ENCODE data around the gene OTUD5.

Gene OTUD5

GRCh38 chrX:48919360-48919841 lies 38.0 kb downstream of the OTUD5 start:
- Histone ChIP-seq H3K27ac (ENCODE audit: low read depth, low read length) (peak overlapping the region; percentile 98), H3K9ac (ENCODE audit: low read depth, low read length) (peak overlapping the region; percentile 69), H3K36me3 (ENCODE audit: control insufficient read depth, insufficient read depth, low read length) (peaks cover 35% of the 10 kb centered on the region), H3K4me3 (ENCODE audit: low read depth, low read length) (peak overlapping the region; percentile 84), H3K9me3 (ENCODE audit: control insufficient read depth, insufficient read depth, low read length) (peaks cover 17% of the 10 kb centered on the region), H3K27me3 (ENCODE audit: control insufficient read depth, insufficient read depth, low read length) (no peaks in the 10 kb centered on the region), H3K4me1 (ENCODE audit: control insufficient read depth, insufficient read depth, low read length) (peaks cover 13% of the 10 kb centered on the region)

GRCh38 chrX:48918643-48919340 lies 38.6 kb downstream of the OTUD5 start, which contains the start of gene PIM2:
PIM2 (minus strand) TSS chrX:48919024; CDS start chrX:48918834, 190 bp downstream.
- Histone ChIP-seq H3K9me3 (ENCODE audit: control insufficient read depth, insufficient read depth, low read length) (peaks cover 14% of the 10 kb centered on the region), H3K4me3 (ENCODE audit: low read depth, low read length) (peak within 1 kb of the TSS; percentile 84), H3K27ac (ENCODE audit: low read depth, low read length) (peak within 1 kb of the TSS; percentile 98), H3K4me1 (ENCODE audit: control insufficient read depth, insufficient read depth, low read length) (peaks cover 16% of the 10 kb centered on the region), H3K27me3 (ENCODE audit: control insufficient read depth, insufficient read depth, low read length) (no peaks in the 10 kb centered on the region), H3K9ac (ENCODE audit: low read depth, low read length) (peak within 1 kb of the TSS; percentile 75), H3K36me3 (ENCODE audit: control insufficient read depth, insufficient read depth, low read length) (peaks cover 35% of the 10 kb centered on the region)

GRCh38 chrX:48918301-48918642 lies 39.1 kb downstream of the OTUD5 start:
- peaks cover 35% of the 10 kb centered on the region for H3K36me3 ChIP-seq (ENCODE audit: control insufficient read depth, insufficient read depth, low read length)
- no peaks in the 10 kb centered on the region for H3K27me3 ChIP-seq (ENCODE audit: control insufficient read depth, insufficient read depth, low read length)
- H3K27ac ChIP-seq (ENCODE audit: low read depth, low read length): peak overlapping the region; percentile 84
- peak overlapping the region; percentile 75 for H3K9ac ChIP-seq (ENCODE audit: low read depth, low read length)
- H3K4me1 ChIP-seq (ENCODE audit: control insufficient read depth, insufficient read depth, low read length): peaks cover 21% of the 10 kb centered on the region
- H3K4me3 ChIP-seq (ENCODE audit: low read depth, low read length): peak overlapping the region; percentile 84
- H3K9me3 ChIP-seq (ENCODE audit: control insufficient read depth, insufficient read depth, low read length): peaks cover 18% of the 10 kb centered on the region

GRCh38 chrX:48917139-48918001 lies 40.0 kb downstream of the OTUD5 start:
- Histone ChIP-seq H3K4me1 (ENCODE audit: control insufficient read depth, insufficient read depth, low read length) (peaks cover 25% of the 10 kb centered on the region), H3K4me3 (ENCODE audit: low read depth, low read length) (peak overlapping the region; percentile 84), H3K9me3 (ENCODE audit: control insufficient read depth, insufficient read depth, low read length) (peaks cover 21% of the 10 kb centered on the region), H3K36me3 (ENCODE audit: control insufficient read depth, insufficient read depth, low read length) (peaks cover 41% of the 10 kb centered on the region), H3K27ac (ENCODE audit: low read depth, low read length) (no peak overlapping the region), H3K9ac (ENCODE audit: low read depth, low read length) (peak overlapping the region; percentile 60), H3K27me3 (ENCODE audit: control insufficient read depth, insufficient read depth, low read length) (no peaks in the 10 kb centered on the region)

GRCh38 chrX:48914593-48915493 lies 42.6 kb downstream of the OTUD5 start:
- no peak overlapping the region for H3K9ac ChIP-seq (ENCODE audit: low read depth, low read length)
- peaks cover 42% of the 10 kb centered on the region for H3K36me3 ChIP-seq (ENCODE audit: control insufficient read depth, insufficient read depth, low read length)
- H3K9me3 ChIP-seq (ENCODE audit: control insufficient read depth, insufficient read depth, low read length): peaks cover 27% of the 10 kb centered on the region
- no peak overlapping the region for H3K27ac ChIP-seq (ENCODE audit: low read depth, low read length)
- peaks cover 14% of the 10 kb centered on the region for H3K4me1 ChIP-seq (ENCODE audit: control insufficient read depth, insufficient read depth, low read length)
- H3K27me3 ChIP-seq (ENCODE audit: control insufficient read depth, insufficient read depth, low read length): no peaks in the 10 kb centered on the region
- peak overlapping the region; percentile 44 for H3K4me3 ChIP-seq (ENCODE audit: low read depth, low read length)

GRCh38 chrX:48913605-48914366 lies 43.6 kb downstream of the OTUD5 start:
- Histone ChIP-seq H3K27me3 (ENCODE audit: control insufficient read depth, insufficient read depth, low read length) (no peaks in the 10 kb centered on the region), H3K4me3 (ENCODE audit: low read depth, low read length) (peak overlapping the region; percentile 87), H3K36me3 (ENCODE audit: control insufficient read depth, insufficient read depth, low read length) (peaks cover 49% of the 10 kb centered on the region), H3K9ac (ENCODE audit: low read depth, low read length) (no peak overlapping the region), H3K9me3 (ENCODE audit: control insufficient read depth, insufficient read depth, low read length) (peaks cover 26% of the 10 kb centered on the region), H3K27ac (ENCODE audit: low read depth, low read length) (no peak overlapping the region), H3K4me1 (ENCODE audit: control insufficient read depth, insufficient read depth, low read length) (peaks cover 12% of the 10 kb centered on the region; the same call in 1 of the 2 replicates)

- Histone ChIP-seq H3K9ac (ENCODE audit: low read depth, low read length) (peak within 1 kb of the TSS; percentile 83), H3K4me1 (ENCODE audit: control insufficient read depth, insufficient read depth, low read length) (peaks cover 12% of the 10 kb centered on the region; the same call in 1 of the 2 replicates), H3K27ac (ENCODE audit: low read depth, low read length) (peak within 1 kb of the TSS; percentile 94), H3K9me3 (ENCODE audit: control insufficient read depth, insufficient read depth, low read length) (peaks cover 26% of the 10 kb centered on the region), H3K4me3 (ENCODE audit: low read depth, low read length) (peak within 1 kb of the TSS; percentile 87), H3K36me3 (ENCODE audit: control insufficient read depth, insufficient read depth, low read length) (peaks cover 49% of the 10 kb centered on the region), H3K27me3 (ENCODE audit: control insufficient read depth, insufficient read depth, low read length) (no peaks in the 10 kb centered on the region)
Observed at GRCh38 chrX:48911412-48912182, 45.8 kb downstream of the OTUD5 start, which contains the start of gene SLC35A2. SLC35A2 (minus strand) TSS chrX:48911646; CDS start chrX:48911636, 10 bp downstream.

GRCh38 chrX:48910926-48911411 lies 46.4 kb downstream of the OTUD5 start:
- Histone ChIP-seq H3K9me3 (ENCODE audit: control insufficient read depth, insufficient read depth, low read length) (peaks cover 26% of the 10 kb centered on the region), H3K36me3 (ENCODE audit: control insufficient read depth, insufficient read depth, low read length) (peaks cover 50% of the 10 kb centered on the region), H3K4me1 (ENCODE audit: control insufficient read depth, insufficient read depth, low read length) (peaks cover 12% of the 10 kb centered on the region; the same call in 1 of the 2 replicates), H3K27ac (ENCODE audit: low read depth, low read length) (peak overlapping the region; percentile 94), H3K9ac (ENCODE audit: low read depth, low read length) (peak overlapping the region; percentile 83), H3K4me3 (ENCODE audit: low read depth, low read length) (peak overlapping the region; percentile 87), H3K27me3 (ENCODE audit: control insufficient read depth, insufficient read depth, low read length) (no peaks in the 10 kb centered on the region)

GRCh38 chrX:48909703-48910294 lies 47.6 kb downstream of the OTUD5 start:
- Histone ChIP-seq H3K36me3 (ENCODE audit: control insufficient read depth, insufficient read depth, low read length) (peaks cover 49% of the 10 kb centered on the region), H3K4me3 (ENCODE audit: low read depth, low read length) (no peak overlapping the region), H3K27me3 (ENCODE audit: control insufficient read depth, insufficient read depth, low read length) (no peaks in the 10 kb centered on the region), H3K4me1 (ENCODE audit: control insufficient read depth, insufficient read depth, low read length) (peaks cover 12% of the 10 kb centered on the region; the same call in 1 of the 2 replicates), H3K9ac (ENCODE audit: low read depth, low read length) (no peak overlapping the region), H3K9me3 (ENCODE audit: control insufficient read depth, insufficient read depth, low read length) (peaks cover 27% of the 10 kb centered on the region), H3K27ac (ENCODE audit: low read depth, low read length) (no peak overlapping the region)

All from HUES48 (cell line).